Measurements from ENCODE around the gene TBCEL. TPM values are rescaled to one million over a fixed set of nuclear protein-coding genes. Genes with fewer than 3 reads are reported as not detected.
"Not testable (repeated sequence)": the region's sequence is repeated elsewhere in the genome, so short reads cannot be mapped to it uniquely, and the experiment has no call there.

TBCEL gene
- total RNA-seq, 1 experiment from 2014 or later = 17.7 TPM

GRCh38 chr11:121018746-121019145 lies 5.2 kb upstream of the TBCEL start:
- Histone ChIP-seq H3K4me1 (ENCODE audit: control insufficient read depth in 1 of 2, insufficient read depth in 2 of 2, low read length in 2 of 2) (peaks cover 0 to 3% of the 10 kb centered on the region in 2 experiments; a peak in 1 of 4 replicates), H4K20me1 (ENCODE audit: insufficient read depth) (no peaks in the 10 kb centered on the region), H3K4me3 (replicated peaks in 1 of 2; ENCODE audit: low read depth in 1 of 2, low read length in 2 of 2) (no peak overlapping the region), H3K9ac (ENCODE audit: low read length) (no peak overlapping the region), H3K27ac (ENCODE audit: low read depth, low read length) (no peak overlapping the region), H3K79me2 (ENCODE audit: insufficient read depth, low read length) (no peaks in the 10 kb centered on the region), H3K9me2 (ENCODE audit: insufficient read depth) (no peaks in the 10 kb centered on the region), H3K27me3 (ENCODE audit: insufficient read depth, low read length) (no peaks in the 10 kb centered on the region), H3K9me3 (ENCODE audit: control insufficient read depth in 1 of 2, insufficient read depth in 1 of 2, low read depth in 1 of 2, low read length in 2 of 2) (no peaks in the 10 kb centered on the region), H3K36me3 (ENCODE audit: control insufficient read depth in 1 of 2, insufficient read depth in 2 of 2, low read length in 2 of 2) (no peaks in the 10 kb centered on the region), H2AFZ (ENCODE audit: low read depth, low read length, poor library complexity, severe bottlenecking) (no peak overlapping the region), H3K4me2 (ENCODE audit: low read length) (no peak overlapping the region)
- ChIA-PET RAD21 (ENCODE audit: low non-redundant PET in 1 of 2, low total read pairs in 2 of 2, uncharacterized antibody in 2 of 2, unreplicated experiment in 2 of 2) (no interaction called here), POLR2A (no interaction called here), CTCF (no interaction called here)
- no TSS peak for BruUV-seq (replicated peaks)
- ATAC-seq (no peak), DNase-seq (ENCODE audit: low read depth, low spot score) (no peak)
- intact Hi-C loops (cut with micrococcal nuclease) = no loop called here
- TF ChIP-seq ELF1 (IDR thresholded peaks at IDR 0.05; ENCODE audit: borderline replicate concordance, low read depth) (no peak), SP1 (IDR thresholded peaks at IDR 0.05; ENCODE audit: low read depth) (no peak), EZH2 (IDR thresholded peaks at IDR 0.05) (no peak), EZH2phosphoT487 (IDR thresholded peaks at IDR 0.05; ENCODE audit: borderline replicate concordance) (no peak), ZNF274 (IDR thresholded peaks at IDR 0.05; ENCODE audit: low read depth, low read length) (no peak), RAD21 (IDR thresholded peaks at IDR 0.05; ENCODE audit: low read depth) (no peak), CBX3 (IDR thresholded peaks at IDR 0.05; ENCODE audit: low read depth) (no peak), YY1 (IDR thresholded peaks at IDR 0.05; ENCODE audit: extremely low read depth, insufficient replicate concordance, low read depth, low read length) (no peak), ATF3 (IDR thresholded peaks at IDR 0.05) (no peak), SRF (IDR thresholded peaks at IDR 0.05; ENCODE audit: low read depth) (no peak), CEBPB (IDR thresholded peaks at IDR 0.05; ENCODE audit: low read depth) (no peak), JUND (IDR thresholded peaks at IDR 0.05) (no peak), FOSL1 (IDR thresholded peaks at IDR 0.05; ENCODE audit: low read depth) (no peak), POLR2A (IDR thresholded peaks at IDR 0.05; ENCODE audit: borderline replicate concordance, extremely low read depth, insufficient read depth, insufficient read length) (no peak), REST (IDR thresholded peaks at IDR 0.05; ENCODE audit: low read depth) (no peak), ZFX (IDR thresholded peaks at IDR 0.05) (no peak), SIN3A (IDR thresholded peaks at IDR 0.05; ENCODE audit: low read depth) (no peak)
- TF ChIP-seq, protein P1, sequence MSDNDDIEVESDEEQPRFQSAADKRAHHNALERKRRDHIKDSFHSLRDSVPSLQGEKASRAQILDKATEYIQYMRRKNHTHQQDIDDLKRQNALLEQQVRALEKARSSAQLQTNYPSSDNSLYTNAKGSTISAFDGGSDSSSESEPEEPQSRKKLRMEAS (IDR thresholded peaks at IDR 0.05) = no peak

DNA sequence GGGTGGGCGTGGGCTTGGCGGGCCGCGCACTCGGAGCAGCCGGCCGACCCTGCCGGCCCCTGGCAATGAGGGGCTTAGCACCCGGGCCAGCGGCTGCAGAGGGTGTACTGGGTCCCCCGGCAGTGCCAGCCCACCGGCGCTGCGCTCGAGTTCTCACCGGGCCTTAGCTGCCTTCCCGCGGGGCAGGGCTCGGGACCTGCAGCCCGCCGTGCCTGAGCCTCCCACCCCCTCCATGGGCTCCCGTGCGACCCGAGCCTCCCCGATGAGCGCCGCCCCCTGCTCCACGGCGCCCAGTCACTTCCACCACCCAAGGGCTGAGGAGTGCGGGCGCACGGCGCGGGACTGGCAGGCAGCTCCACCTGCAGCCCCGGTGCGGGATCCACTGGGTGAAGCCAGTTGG lies 2.2 kb upstream of the TBCEL start:
- ATAC-seq; intact Hi-C loops (cut with micrococcal nuclease); H3K27ac ChIP-seq (ENCODE audit: low read depth, low read length); H2AFZ ChIP-seq (ENCODE audit: low read depth, low read length, poor library complexity, severe bottlenecking); H3K36me3 ChIP-seq (ENCODE audit: control insufficient read depth in 1 of 2, insufficient read depth in 2 of 2, low read length in 2 of 2); DNase-seq (ENCODE audit: low read depth, low spot score); POLR2A ChIA-PET; H3K9ac ChIP-seq (ENCODE audit: low read length); H3K9me3 ChIP-seq (ENCODE audit: control insufficient read depth in 1 of 2, insufficient read depth in 1 of 2, low read depth in 1 of 2, low read length in 2 of 2); H3K4me3 ChIP-seq (replicated peaks in 1 of 2; ENCODE audit: low read depth in 1 of 2, low read length in 2 of 2); CTCF ChIA-PET; BruUV-seq (replicated peaks); H3K4me2 ChIP-seq (ENCODE audit: low read length); H4K20me1 ChIP-seq (ENCODE audit: insufficient read depth); H3K9me2 ChIP-seq (ENCODE audit: insufficient read depth); RAD21 ChIA-PET (ENCODE audit: low non-redundant PET in 1 of 2, low total read pairs in 2 of 2, uncharacterized antibody in 2 of 2, unreplicated experiment in 2 of 2); H3K27me3 ChIP-seq (ENCODE audit: insufficient read depth, low read length): not testable (repeated sequence)
- H3K4me1 ChIP-seq (ENCODE audit: control insufficient read depth in 1 of 2, insufficient read depth in 2 of 2, low read length in 2 of 2) = peaks cover 6 to 14% of the 10 kb centered on the region in 2 experiments
- peaks cover 28% of the 10 kb centered on the region for H3K79me2 ChIP-seq (ENCODE audit: insufficient read depth, low read length)
